HUDEP-2 (cell line): ENCODE data around the gene ALCAM.

ENCODE experiments used
- DNase-seq, 76 experiments: peaks; one replicate each; lab custom pipeline; 2025; ENCODE audit not compliant: unreplicated experiment in 76 of 76; lab: John Stamatoyannopoulos, UW

ALCAM gene

GRCh38 chr3:105366326-105367062, at the start of gene ALCAM:
ALCAM (plus strand) TSS chr3:105366909.
- peak in 51 of 76 experiments; percentile 3 to 75 (median 35) for DNase-seq

GRCh38 chr3:105317841-105318240, 48.9 kb upstream of the ALCAM start:
- no peak for DNase-seq

DNA sequence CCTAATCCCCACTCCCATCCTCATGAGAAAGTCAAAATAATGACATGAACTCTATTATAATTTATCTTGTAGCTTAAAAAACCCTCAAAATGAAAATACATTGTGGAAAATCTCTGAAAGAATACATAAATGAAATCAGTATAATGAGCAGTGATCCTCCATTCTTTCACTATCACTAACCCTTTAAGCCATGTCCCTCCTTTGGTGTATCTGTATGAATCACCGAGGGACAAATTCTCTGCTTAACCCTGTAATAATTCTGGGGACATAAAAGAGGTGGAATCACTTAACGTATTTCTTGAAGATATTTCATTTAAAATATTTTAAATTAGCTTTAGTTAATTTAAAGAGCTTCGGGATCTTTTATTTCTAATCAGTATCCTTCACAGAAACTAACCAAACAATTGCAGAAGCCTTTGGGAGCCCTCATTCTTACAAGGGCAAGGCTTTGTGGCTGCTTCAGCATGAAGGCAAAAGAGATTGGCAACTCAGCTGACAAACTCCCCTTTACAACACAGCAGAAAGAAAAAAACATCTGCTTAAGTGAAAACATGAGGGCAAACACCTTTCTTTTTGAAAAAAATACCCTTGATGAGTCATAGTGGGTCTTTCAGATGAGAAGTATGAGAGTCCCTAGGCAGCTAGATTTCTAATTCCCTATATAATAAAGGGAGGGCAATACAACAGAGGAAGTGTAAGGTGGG, 44.0 kb upstream of the ALCAM start:
- no peak for DNase-seq

GRCh38 chr3:105323274-105323599, 43.5 kb upstream of the ALCAM start:
- DNase-seq = no peak

GRCh38 chr3:105324951-105325350, 41.8 kb upstream of the ALCAM start:
- DNase-seq = no peak

- no peak for DNase-seq
Measured at GRCh38 chr3:105327662-105328337, 38.9 kb upstream of the ALCAM start.

- no peak for DNase-seq
Measured at GRCh38 chr3:105328338-105328730, 38.4 kb upstream of the ALCAM start.

GRCh38 chr3:105332961-105333360, 33.7 kb upstream of the ALCAM start:
- DNase-seq = no peak

DNA sequence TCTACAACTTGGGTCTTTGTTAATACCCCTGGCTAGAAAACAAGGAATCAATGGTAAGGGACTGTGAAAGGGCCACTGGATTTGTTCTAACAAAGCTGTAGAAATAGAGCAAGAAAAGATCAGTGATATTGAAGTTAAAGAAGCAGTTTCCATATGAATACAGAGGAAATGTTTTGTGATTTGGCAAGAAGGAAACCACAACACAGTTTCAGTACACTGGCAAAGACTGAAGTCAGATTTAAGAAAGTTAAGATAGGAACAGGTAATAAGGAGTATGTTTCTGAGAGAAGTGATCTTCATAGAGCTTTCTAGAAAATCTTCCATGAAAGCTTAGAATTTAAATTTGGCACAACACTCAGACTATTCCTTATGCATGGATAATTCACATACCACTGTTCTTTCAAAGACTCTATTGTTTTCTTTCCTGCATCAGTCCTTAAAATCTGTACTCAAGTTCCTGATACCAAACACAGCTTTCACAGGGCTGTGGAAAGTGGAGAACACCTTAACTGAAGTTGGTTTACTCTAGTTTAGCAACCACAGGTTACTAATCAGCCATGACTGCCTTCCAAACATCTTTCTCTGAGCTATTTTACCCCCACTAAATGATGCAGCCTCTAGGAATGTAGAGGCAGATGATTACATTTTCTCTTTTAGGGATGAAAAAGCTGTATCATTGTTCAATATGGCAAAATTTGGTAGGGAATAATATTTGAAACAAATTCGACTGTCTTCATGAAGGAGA, 32.4 kb upstream of the ALCAM start:
- no peak for DNase-seq

DNA sequence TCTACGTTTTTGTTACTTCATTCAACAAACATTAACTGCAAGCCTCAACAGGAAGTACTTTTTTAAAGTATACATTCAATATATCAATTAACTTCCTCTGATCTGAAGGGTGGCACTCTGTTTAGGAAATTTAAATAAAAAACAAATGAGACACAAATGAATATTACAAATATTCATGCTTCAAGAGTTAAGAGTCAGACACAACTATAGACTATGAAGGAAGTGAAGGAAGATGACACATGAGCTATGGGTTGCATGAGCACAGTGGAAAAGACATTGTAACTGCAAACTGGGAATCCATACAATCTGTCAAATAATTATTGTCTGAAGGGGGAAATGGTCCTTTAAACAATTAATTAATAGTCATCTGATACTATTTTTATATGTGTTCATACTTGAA, 26.8 kb upstream of the ALCAM start:
- DNase-seq = no peak

GRCh38 chr3:105343991-105344390, 22.7 kb upstream of the ALCAM start:
- DNase-seq = no peak

GRCh38 chr3:105345156-105345555, 21.6 kb upstream of the ALCAM start:
- no peak for DNase-seq

GRCh38 chr3:105347625-105348302, 18.9 kb upstream of the ALCAM start:
- no peak for DNase-seq

DNA sequence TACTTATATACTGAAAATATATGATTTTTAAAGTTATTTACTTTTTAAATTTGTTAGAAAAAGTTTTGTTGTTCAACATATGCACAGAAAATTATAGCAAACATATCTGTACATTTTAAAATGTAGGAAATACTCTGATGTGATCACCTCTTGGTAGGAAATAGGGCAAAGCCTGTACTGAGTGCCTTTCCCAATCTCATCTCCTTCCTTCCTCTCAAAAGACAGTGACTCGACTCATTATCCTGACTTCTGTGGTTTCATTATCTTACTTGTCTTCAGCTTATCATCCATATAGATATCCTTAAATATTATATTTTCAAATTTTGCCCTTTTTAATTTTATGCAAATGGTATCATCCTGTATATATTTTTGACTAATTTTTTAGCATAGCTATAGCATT, 18.4 kb upstream of the ALCAM start:
- DNase-seq = no peak

DNA sequence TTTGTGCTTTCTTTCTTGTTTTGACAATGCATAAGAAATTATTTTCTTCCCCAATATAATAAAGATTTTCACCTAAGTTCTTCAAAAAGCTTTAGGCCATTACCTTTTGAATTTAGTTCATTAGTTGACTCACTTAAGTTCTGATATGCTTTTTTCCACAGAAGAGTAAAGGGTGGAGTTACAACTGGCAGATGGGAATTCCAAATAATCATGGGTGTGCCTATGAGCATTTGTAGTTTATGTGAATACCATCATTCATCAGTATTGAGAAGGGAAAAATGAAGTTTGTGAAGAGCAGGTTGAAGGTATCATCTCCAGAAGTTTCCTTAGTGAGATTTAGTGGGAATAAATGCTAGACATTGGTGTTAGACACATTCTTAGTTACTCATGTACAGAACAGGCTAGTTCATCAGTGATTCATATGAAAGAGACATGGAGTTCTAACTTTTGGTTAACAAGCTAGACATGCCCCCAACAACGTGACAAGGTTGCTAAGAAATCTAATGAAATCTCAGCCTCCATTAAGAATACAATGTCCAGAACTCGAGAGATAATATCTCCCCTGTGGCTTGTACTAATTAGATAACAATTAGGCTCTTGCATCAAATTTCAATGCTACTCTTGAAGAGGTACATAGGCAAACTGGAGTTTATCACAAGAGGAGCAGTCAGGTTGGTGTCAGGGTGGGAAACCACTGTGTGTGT, 16.9 kb upstream of the ALCAM start:
- no peak for DNase-seq

GRCh38 chr3:105351821-105352220, 14.9 kb upstream of the ALCAM start:
- no peak for DNase-seq

DNA sequence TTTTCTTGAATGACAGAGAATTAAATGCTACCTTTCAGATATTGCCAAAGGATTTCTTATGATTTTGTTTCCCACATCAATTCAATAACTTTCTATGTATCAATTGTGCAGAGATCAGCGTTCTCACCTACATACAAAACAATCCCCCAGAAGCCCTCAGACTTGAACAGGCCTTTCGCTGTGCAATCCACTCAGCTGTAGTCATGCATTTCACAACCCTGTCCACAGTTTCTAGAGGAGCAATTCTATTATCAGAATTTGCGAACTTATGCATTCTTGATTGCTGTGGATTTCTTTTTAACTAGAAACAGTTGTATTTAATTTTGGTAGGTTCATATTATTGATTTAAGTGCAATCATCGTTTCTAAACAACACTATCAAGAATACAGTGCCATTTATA, 13.7 kb upstream of the ALCAM start:
- DNase-seq = no peak

GRCh38 chr3:105353485-105354161, 13.1 kb upstream of the ALCAM start:
- DNase-seq = no peak

DNA sequence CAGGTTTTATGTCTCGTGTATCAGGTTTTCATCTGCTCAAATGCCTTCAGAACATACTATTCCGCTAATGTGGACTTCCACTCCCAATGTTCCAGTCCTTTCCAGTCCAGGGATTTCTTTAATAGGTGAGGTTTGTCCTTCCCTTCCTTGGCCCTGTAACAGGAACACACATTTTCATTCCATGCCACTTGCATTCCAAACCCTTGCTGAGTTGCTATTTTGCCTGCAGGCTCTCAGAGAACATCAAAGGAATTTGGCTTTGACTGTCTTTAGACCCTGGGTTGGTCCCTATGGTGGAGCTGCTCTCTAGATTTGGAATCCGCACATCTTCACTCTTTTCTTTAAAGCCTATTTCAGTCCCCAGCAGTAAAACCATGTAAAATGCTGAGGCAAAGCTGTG, 12.3 kb upstream of the ALCAM start:
- DNase-seq = no peak
